OCI-M2 (cell line): ENCODE results near the gene NR4A3.

ENCODE experiments used
- DNase-seq: peaks from one replicate; lab custom pipeline; 2025; ENCODE audit not compliant: unreplicated experiment; lab: John Stamatoyannopoulos, UW

The NR4A3 gene

GRCh38 chr9:99813739-99814138 lies 7.9 kb upstream of the NR4A3 start:
- no peak for DNase-seq

GRCh38 chr9:99814359-99814758 lies 7.3 kb upstream of the NR4A3 start:
- no peak for DNase-seq

GRCh38 chr9:99816392-99816791 lies 5.3 kb upstream of the NR4A3 start:
- no peak for DNase-seq

GRCh38 chr9:99818500-99818899 lies 3.2 kb upstream of the NR4A3 start:
- DNase-seq: no peak

- no peak for DNase-seq
Measured at GRCh38 chr9:99819123-99819855, 2.4 kb upstream of the NR4A3 start.

GRCh38 chr9:99819856-99820684 lies 1.6 kb upstream of the NR4A3 start:
- DNase-seq: no peak

GRCh38 chr9:99820685-99821395 lies 845 bp upstream of the NR4A3 start:
- no peak for DNase-seq

GRCh38 chr9:99822109-99822805 lies 572 bp downstream of the NR4A3 start:
- DNase-seq: no peak

GRCh38 chr9:99822806-99823591 lies 1.3 kb downstream of the NR4A3 start:
- no peak for DNase-seq

GRCh38 chr9:99823681-99824377 lies 2.1 kb downstream of the NR4A3 start:
- no peak for DNase-seq

GRCh38 chr9:99824378-99825171 lies 2.9 kb downstream of the NR4A3 start:
- DNase-seq: no peak

GRCh38 chr9:99825172-99826046 lies 3.7 kb downstream of the NR4A3 start:
- DNase-seq: no peak

- DNase-seq: no peak
Measured at GRCh38 chr9:99826579-99826978, 4.9 kb downstream of the NR4A3 start.

- DNase-seq: no peak
Measured at GRCh38 chr9:99827244-99827643, 5.6 kb downstream of the NR4A3 start.

- no peak for DNase-seq
Measured at GRCh38 chr9:99828054-99828416, 6.3 kb downstream of the NR4A3 start.

GRCh38 chr9:99828417-99829176 lies 6.9 kb downstream of the NR4A3 start:
- DNase-seq: no peak

GRCh38 chr9:99831857-99832557 lies 10.3 kb downstream of the NR4A3 start:
- DNase-seq: no peak
